ENCODE data around the gene KCNJ10. TPM values are rescaled to one million over a fixed set of nuclear protein-coding genes. Genes with fewer than 3 reads are reported as not detected.

KCNJ10 gene
- total RNA-seq, 1 donor from 2014 or later: not detected

DNA sequence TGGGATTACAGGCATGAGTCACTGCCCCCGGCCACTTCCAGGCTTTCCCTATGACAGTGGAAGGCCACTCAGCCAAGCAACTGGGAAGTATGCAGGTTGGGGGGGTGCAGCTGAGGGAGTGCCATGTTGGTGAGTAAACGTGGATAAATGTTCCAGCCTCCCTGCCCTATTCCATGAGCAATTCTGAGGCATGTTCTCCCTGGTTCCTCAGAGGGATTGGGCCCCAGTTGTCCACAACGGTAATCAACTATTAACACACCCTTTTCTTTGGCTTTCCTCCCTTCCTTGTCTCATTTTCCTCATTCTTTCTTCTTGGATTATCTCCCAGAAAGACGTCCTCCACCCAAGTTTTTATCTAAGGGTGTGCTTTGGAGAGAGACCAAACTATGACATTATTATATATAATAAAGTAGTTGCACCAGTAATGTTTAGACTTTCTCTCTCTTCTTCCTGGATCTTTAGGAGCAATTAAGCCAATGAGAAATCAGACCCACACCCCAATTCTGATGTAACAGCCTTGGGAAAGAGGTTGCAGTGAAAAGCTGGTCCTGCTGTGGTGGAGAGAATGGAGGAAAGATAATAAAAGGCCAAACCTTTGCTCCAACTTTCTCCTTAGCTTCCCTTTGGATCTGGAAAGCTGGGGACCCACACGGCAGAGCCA lies 109.1 kb downstream of the KCNJ10 start:
- Mint-ChIP-seq H3K4me1 (ENCODE audit: unreplicated experiment) (no peaks in the 10 kb centered on the region), H3K27ac (ENCODE audit: unreplicated experiment) (no peak overlapping the region), H3K4me3 (ENCODE audit: unreplicated experiment) (no peak overlapping the region), H3K9me3 (ENCODE audit: unreplicated experiment) (no peaks in the 10 kb centered on the region), H3K36me3 (ENCODE audit: unreplicated experiment) (no peaks in the 10 kb centered on the region), H3K27me3 (ENCODE audit: unreplicated experiment) (peaks cover 40% of the 10 kb centered on the region)
- DNase-seq (ENCODE audit: extremely low spot score, unreplicated experiment): no peak
- TF ChIP-seq, protein P1, sequence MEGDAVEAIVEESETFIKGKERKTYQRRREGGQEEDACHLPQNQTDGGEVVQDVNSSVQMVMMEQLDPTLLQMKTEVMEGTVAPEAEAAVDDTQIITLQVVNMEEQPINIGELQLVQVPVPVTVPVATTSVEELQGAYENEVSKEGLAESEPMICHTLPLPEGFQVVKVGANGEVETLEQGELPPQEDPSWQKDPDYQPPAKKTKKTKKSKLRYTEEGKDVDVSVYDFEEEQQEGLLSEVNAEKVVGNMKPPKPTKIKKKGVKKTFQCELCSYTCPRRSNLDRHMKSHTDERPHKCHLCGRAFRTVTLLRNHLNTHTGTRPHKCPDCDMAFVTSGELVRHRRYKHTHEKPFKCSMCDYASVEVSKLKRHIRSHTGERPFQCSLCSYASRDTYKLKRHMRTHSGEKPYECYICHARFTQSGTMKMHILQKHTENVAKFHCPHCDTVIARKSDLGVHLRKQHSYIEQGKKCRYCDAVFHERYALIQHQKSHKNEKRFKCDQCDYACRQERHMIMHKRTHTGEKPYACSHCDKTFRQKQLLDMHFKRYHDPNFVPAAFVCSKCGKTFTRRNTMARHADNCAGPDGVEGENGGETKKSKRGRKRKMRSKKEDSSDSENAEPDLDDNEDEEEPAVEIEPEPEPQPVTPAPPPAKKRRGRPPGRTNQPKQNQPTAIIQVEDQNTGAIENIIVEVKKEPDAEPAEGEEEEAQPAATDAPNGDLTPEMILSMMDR (IDR thresholded peaks at IDR 0.05): no peak

DNA sequence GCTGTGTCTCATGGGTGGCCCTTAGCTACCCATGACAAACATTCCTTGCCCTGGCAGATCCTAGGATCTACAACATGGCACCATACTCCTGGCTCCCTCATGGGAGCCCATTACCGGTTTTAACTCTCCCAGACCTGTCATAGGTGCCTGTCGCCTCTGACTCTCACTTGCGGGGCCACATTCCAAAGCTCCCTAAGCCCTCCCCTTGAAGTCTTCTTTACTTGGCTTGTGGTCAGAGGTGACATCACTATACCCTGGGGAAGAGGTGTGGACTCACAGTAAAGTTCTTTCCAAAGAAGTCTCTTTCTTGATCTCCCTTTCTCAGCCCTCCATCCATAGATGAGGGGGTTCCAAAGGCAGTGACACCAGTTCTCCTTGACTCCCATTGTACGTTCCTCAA lies 110.5 kb downstream of the KCNJ10 start:
- TF ChIP-seq, protein P1 (IDR thresholded peaks at IDR 0.05): no peak
- no peak for DNase-seq (ENCODE audit: extremely low spot score, unreplicated experiment)
- H3K27ac Mint-ChIP-seq (ENCODE audit: unreplicated experiment): no peak overlapping the region

DNA sequence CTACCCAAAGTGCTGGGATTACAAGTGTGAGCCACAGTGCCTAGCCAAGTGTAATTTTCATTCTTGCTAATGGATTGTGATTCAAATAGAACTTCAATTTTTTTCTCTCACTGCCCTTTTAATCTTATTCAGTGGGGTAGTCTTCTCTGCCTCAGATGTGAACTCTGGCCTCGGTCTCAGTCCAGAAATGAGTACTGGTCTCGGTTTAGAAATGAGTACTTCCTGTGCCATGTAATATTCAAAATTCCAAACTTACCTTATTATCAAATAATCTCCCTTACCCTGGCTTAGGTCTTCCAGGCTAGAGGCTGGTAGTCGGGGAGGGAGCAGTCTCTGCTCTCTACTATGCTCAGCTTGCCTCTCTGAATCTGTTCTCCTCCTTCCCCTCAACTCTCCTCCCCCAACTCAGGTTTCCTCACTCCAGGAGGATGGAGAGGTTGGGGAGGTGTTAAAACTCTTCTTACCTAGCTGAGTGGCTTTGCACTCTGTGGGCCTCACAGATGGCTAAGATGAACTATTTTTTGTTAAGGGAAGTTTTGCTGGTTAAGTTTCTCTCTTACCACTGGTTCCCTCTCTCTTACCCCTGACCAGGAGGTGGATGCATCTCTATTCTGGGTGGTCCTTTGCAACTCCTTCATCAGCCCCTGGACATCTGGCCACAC lies 111.1 kb downstream of the KCNJ10 start:
- H3K27me3 Mint-ChIP-seq (ENCODE audit: unreplicated experiment): peaks cover 38% of the 10 kb centered on the region
- no peak overlapping the region for H3K27ac Mint-ChIP-seq (ENCODE audit: unreplicated experiment)
- H3K36me3 Mint-ChIP-seq (ENCODE audit: unreplicated experiment): no peaks in the 10 kb centered on the region
- H3K9me3 Mint-ChIP-seq (ENCODE audit: unreplicated experiment): no peaks in the 10 kb centered on the region
- H3K4me1 Mint-ChIP-seq (ENCODE audit: unreplicated experiment): no peaks in the 10 kb centered on the region
- TF ChIP-seq, protein P1 (IDR thresholded peaks at IDR 0.05): no peak
- DNase-seq (ENCODE audit: extremely low spot score, unreplicated experiment): no peak
- H3K4me3 Mint-ChIP-seq (ENCODE audit: unreplicated experiment): no peak overlapping the region

More for the DNA sequence above, 110.5 kb downstream of the KCNJ10 start:
- Mint-ChIP-seq H3K27me3 (ENCODE audit: unreplicated experiment) (peaks cover 38% of the 10 kb centered on the region), H3K4me1 (ENCODE audit: unreplicated experiment) (no peaks in the 10 kb centered on the region), H3K36me3 (ENCODE audit: unreplicated experiment) (no peaks in the 10 kb centered on the region), H3K9me3 (ENCODE audit: unreplicated experiment) (no peaks in the 10 kb centered on the region), H3K4me3 (ENCODE audit: unreplicated experiment) (no peak overlapping the region)

DNA sequence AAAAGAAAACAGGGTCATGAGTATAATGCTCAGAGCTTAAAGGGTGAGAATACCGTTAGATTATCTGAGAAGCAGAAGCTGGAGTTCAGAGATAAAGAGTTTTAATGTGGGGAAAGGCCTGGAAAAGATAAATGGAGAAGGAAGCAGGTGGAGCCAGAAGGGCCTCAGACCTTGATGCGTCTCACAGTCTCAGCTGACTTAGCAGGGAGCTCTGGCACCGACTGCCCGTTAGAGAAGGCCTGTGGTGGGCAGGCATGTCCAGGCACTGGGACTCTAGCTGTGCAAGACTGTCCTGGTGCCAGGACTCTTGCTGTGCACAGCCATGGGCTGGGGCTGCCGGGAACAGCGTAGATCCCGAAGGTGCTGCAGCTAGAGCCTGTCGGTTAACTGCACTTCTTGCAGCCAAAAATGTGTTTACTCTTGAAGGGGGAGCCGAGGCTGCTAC lies 112.1 kb downstream of the KCNJ10 start:
- no peaks in the 10 kb centered on the region for H3K4me1 Mint-ChIP-seq (ENCODE audit: unreplicated experiment)
- DNase-seq (ENCODE audit: extremely low spot score, unreplicated experiment): no peak
- no peaks in the 10 kb centered on the region for H3K9me3 Mint-ChIP-seq (ENCODE audit: unreplicated experiment)
- no peak overlapping the region for H3K4me3 Mint-ChIP-seq (ENCODE audit: unreplicated experiment)
- H3K27ac Mint-ChIP-seq (ENCODE audit: unreplicated experiment): no peak overlapping the region
- no peaks in the 10 kb centered on the region for H3K36me3 Mint-ChIP-seq (ENCODE audit: unreplicated experiment)
- TF ChIP-seq, protein P1 (IDR thresholded peaks at IDR 0.05): no peak
- peaks cover 39% of the 10 kb centered on the region for H3K27me3 Mint-ChIP-seq (ENCODE audit: unreplicated experiment)

- TF ChIP-seq, protein P1 (IDR thresholded peaks at IDR 0.05): no peak
- Mint-ChIP-seq H3K36me3 (ENCODE audit: unreplicated experiment) (no peaks in the 10 kb centered on the region), H3K4me1 (ENCODE audit: unreplicated experiment) (no peaks in the 10 kb centered on the region), H3K27me3 (ENCODE audit: unreplicated experiment) (peaks cover 48% of the 10 kb centered on the region), H3K27ac (ENCODE audit: unreplicated experiment) (no peak overlapping the region), H3K9me3 (ENCODE audit: unreplicated experiment) (no peaks in the 10 kb centered on the region), H3K4me3 (ENCODE audit: unreplicated experiment) (no peak overlapping the region)
- no peak for DNase-seq (ENCODE audit: extremely low spot score, unreplicated experiment)
Measured at GRCh38 chr1:159955456-159955855, 114.5 kb downstream of the KCNJ10 start.

Measured in osteocyte (in vitro differentiated cells).